NCI-H2029 (cell line): ENCODE data around the gene GPATCH3.
"Not testable (repeated sequence)": the region's sequence is repeated elsewhere in the genome, so short reads cannot be mapped to it uniquely, and the experiment has no call there.

Experiments used
- DNase-seq: peaks from one replicate; lab custom pipeline; 2025; lab: John Stamatoyannopoulos, UW

Gene GPATCH3

GRCh38 chr1:26863685-26864077, 36.6 kb downstream of the GPATCH3 start:
- no peak for DNase-seq

GRCh38 chr1:26862781-26863684, 37.2 kb downstream of the GPATCH3 start, which contains the start of gene SFN:
TSS of gene SFN (plus strand) at chr1:26863149. CDS start at chr1:26863213, 64 bp downstream.
- DNase-seq = peak; percentile 84

- no peak for DNase-seq
These were observed 38.3 kb downstream of the GPATCH3 start for GRCh38 chr1:26861889-26862378.

- no peak for DNase-seq
These were observed 39.0 kb downstream of the GPATCH3 start for GRCh38 chr1:26861286-26861701.

- DNase-seq = no peak
These were observed 41.2 kb downstream of the GPATCH3 start for GRCh38 chr1:26858891-26859640.

- no peak for DNase-seq
These were observed 42.1 kb downstream of the GPATCH3 start for GRCh38 chr1:26858160-26858559.

- no peak for DNase-seq
These were observed 42.7 kb downstream of the GPATCH3 start for GRCh38 chr1:26857473-26858060.

GRCh38 chr1:26856604-26857469, 43.4 kb downstream of the GPATCH3 start:
- no peak for DNase-seq

- DNase-seq = no peak
These were observed 44.1 kb downstream of the GPATCH3 start for GRCh38 chr1:26856181-26856580.

- DNase-seq = no peak
These were observed 44.6 kb downstream of the GPATCH3 start for GRCh38 chr1:26855636-26856035.

- no peak for DNase-seq
These were observed 45.4 kb downstream of the GPATCH3 start for GRCh38 chr1:26854906-26855305.

- no peak for DNase-seq
These were observed 46.7 kb downstream of the GPATCH3 start for GRCh38 chr1:26853600-26853999.

- peak; percentile 72 for DNase-seq
These were observed 47.1 kb downstream of the GPATCH3 start for GRCh38 chr1:26853156-26853555.

- no peak for DNase-seq
These were observed 47.6 kb downstream of the GPATCH3 start for GRCh38 chr1:26852701-26853100.

GRCh38 chr1:26851106-26851684, 49.1 kb downstream of the GPATCH3 start:
- DNase-seq = no peak

GRCh38 chr1:26848941-26849774, 51.1 kb downstream of the GPATCH3 start:
- no peak for DNase-seq

GRCh38 chr1:26848499-26848898, 51.8 kb downstream of the GPATCH3 start:
- no peak for DNase-seq

GRCh38 chr1:26847826-26848225, 52.4 kb downstream of the GPATCH3 start:
- not testable (repeated sequence) for DNase-seq

GRCh38 chr1:26844424-26845196, 55.7 kb downstream of the GPATCH3 start:
- DNase-seq = no peak
